Neural cell (in vitro differentiated cells): ENCODE data around the gene STAB1.

ENCODE experiments used
- EP300 ChIP-seq: fragments of 450-650 bp; conservative IDR thresholded peaks from 2 replicates; pipeline ENCODE4 v1.6.1; 2014; ENCODE audit warnings: antibody characterized with exemption, mild to moderate bottlenecking, moderate library complexity; ENCODE audit not compliant: poor library complexity, severe bottlenecking
- EZH2 ChIP-seq: fragments of 200-600, 300-800 bp; shearing (Covaris generic), sonication (generic); IDR thresholded peaks from 2 replicates; pipeline ENCODE4 v1.6.1; 2014; ENCODE audit warnings: antibody characterized with exemption, low read length, borderline replicate concordance, mild to moderate bottlenecking; ENCODE audit not compliant: insufficient read depth, poor library complexity, severe bottlenecking
- MXI1 ChIP-seq: fragments of 450-650 bp; conservative IDR thresholded peaks from 2 replicates; pipeline ENCODE4 v1.6.1; 2014; ENCODE audit warnings: antibody characterized with exemption, mild to moderate bottlenecking; ENCODE audit not compliant: poor library complexity, severe bottlenecking
- POLR2AphosphoS5 ChIP-seq: IDR thresholded peaks from 2 replicates; pipeline ENCODE4 v1.6.1; 2012
- RAD21 ChIP-seq: fragments of 450-650 bp; conservative IDR thresholded peaks from 2 replicates; pipeline ENCODE4 v1.6.1; 2014; ENCODE audit warnings: antibody characterized with exemption, mild to moderate bottlenecking, moderate library complexity
- SMC3 ChIP-seq: fragments of 450-650 bp; conservative IDR thresholded peaks from 2 replicates; pipeline ENCODE4 v1.6.1; 2014; ENCODE audit warnings: antibody characterized with exemption, mild to moderate bottlenecking, moderate library complexity; ENCODE audit not compliant: poor library complexity
- TAF1 ChIP-seq: IDR thresholded peaks from 2 replicates; pipeline ENCODE4 v1.6.1; 2012; ENCODE audit warnings: low read depth
- TF ChIP-seq, protein P1 (sequence below): fragments of 450-650 bp; IDR thresholded peaks from 2 replicates; pipeline ENCODE4 v1.5.1; 2014; ENCODE audit warnings: antibody characterized with exemption, mild to moderate bottlenecking, moderate library complexity; ENCODE audit not compliant: poor library complexity, severe bottlenecking
- TF ChIP-seq, protein P2 (sequence below): IDR thresholded peaks from 2 replicates; pipeline ENCODE4 v1.6.1; 2012; ENCODE audit warnings: borderline replicate concordance

DNA sequence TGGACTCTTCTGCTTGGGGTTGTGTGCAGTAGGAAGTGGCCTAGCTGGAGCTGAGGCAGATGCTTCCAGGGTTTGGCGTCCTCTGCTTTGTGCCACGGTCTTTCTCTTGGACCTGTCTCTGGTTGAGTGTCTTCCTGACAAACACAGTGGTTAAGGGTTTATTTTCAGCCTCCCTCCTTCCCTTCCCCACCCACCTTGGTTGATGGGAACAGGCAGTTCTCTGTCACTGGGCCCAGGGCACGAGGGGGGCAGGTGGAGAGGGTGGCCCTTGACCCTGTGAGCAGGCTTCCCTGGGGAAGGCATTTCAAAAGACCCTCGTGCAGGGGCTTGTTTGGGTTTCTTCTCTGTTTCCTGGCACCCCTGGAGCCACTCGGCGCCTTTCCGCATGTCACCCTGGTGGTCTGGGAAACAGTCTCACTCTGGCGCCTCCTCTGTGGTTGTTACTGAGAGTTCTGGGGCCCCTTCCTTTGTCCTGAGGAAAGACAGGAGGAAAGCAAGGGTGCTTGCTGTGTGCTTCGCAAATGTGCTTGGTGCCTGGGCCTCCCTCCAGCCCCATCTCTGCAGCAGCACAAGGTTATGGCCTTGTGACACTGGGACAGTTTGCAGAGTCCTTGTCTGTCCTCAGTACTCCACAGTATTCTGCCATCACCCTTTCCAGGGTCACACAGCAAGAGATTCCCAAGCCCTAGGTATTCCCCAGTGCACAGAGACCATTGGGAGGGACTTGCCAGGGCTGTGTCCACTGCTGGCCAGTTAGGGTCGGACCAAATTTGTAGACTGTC lies 10.3 kb upstream of the STAB1 start:
- TF ChIP-seq, protein P1, sequence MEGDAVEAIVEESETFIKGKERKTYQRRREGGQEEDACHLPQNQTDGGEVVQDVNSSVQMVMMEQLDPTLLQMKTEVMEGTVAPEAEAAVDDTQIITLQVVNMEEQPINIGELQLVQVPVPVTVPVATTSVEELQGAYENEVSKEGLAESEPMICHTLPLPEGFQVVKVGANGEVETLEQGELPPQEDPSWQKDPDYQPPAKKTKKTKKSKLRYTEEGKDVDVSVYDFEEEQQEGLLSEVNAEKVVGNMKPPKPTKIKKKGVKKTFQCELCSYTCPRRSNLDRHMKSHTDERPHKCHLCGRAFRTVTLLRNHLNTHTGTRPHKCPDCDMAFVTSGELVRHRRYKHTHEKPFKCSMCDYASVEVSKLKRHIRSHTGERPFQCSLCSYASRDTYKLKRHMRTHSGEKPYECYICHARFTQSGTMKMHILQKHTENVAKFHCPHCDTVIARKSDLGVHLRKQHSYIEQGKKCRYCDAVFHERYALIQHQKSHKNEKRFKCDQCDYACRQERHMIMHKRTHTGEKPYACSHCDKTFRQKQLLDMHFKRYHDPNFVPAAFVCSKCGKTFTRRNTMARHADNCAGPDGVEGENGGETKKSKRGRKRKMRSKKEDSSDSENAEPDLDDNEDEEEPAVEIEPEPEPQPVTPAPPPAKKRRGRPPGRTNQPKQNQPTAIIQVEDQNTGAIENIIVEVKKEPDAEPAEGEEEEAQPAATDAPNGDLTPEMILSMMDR, result no peak
- no peak for TF ChIP-seq RAD21
- no peak for TF ChIP-seq POLR2AphosphoS5
- TF ChIP-seq MXI1, result no peak
- TF ChIP-seq, protein P2, sequence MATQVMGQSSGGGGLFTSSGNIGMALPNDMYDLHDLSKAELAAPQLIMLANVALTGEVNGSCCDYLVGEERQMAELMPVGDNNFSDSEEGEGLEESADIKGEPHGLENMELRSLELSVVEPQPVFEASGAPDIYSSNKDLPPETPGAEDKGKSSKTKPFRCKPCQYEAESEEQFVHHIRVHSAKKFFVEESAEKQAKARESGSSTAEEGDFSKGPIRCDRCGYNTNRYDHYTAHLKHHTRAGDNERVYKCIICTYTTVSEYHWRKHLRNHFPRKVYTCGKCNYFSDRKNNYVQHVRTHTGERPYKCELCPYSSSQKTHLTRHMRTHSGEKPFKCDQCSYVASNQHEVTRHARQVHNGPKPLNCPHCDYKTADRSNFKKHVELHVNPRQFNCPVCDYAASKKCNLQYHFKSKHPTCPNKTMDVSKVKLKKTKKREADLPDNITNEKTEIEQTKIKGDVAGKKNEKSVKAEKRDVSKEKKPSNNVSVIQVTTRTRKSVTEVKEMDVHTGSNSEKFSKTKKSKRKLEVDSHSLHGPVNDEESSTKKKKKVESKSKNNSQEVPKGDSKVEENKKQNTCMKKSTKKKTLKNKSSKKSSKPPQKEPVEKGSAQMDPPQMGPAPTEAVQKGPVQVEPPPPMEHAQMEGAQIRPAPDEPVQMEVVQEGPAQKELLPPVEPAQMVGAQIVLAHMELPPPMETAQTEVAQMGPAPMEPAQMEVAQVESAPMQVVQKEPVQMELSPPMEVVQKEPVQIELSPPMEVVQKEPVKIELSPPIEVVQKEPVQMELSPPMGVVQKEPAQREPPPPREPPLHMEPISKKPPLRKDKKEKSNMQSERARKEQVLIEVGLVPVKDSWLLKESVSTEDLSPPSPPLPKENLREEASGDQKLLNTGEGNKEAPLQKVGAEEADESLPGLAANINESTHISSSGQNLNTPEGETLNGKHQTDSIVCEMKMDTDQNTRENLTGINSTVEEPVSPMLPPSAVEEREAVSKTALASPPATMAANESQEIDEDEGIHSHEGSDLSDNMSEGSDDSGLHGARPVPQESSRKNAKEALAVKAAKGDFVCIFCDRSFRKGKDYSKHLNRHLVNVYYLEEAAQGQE, result no peak
- TF ChIP-seq EZH2, result no peak
- TF ChIP-seq EP300, result no peak
- no peak for TF ChIP-seq TAF1
- no peak for TF ChIP-seq SMC3
